Measurements from ENCODE around the gene PHLDA1. TPM values are rescaled to one million over a fixed set of nuclear protein-coding genes. Genes with fewer than 3 reads are reported as not detected.

Gene PHLDA1
- polyA plus RNA-seq, 1 donor (not counting 4 experiments of a cell fraction or from before 2014, with no cell fraction given): 144 TPM

DNA sequence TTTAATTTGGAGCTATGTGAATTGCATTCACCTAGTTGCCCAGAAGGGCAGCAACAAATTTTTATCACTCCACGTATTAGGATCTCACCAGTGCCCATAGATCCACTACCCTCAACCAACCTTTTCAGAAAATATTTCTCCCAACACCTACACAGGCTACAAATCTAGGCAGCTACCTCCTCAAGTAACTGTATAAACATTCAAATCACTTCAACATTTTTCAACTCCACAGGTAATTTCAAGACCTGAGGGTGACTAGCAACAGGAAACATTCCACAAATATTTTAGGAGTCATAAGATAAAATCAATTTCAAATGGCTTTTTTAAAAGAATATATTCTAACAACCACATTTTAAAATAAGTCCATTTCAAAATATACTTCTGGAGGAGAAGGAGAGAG lies 12.9 kb downstream of the PHLDA1 start:
- H3K9me1 ChIP-seq (ENCODE audit: control insufficient read depth, extremely low read depth, insufficient read depth, low read length): no peaks in the 10 kb centered on the region
- no peaks in the 10 kb centered on the region for H3K27me3 ChIP-seq (ENCODE audit: control insufficient read depth, extremely low read depth, insufficient read depth, low read length)
- peak overlapping the region; percentile 1 for H3K9ac ChIP-seq (ENCODE audit: control insufficient read depth, extremely low read depth, insufficient read depth, low read length)
- peaks cover 52% of the 10 kb centered on the region for H3K4me1 ChIP-seq (ENCODE audit: control insufficient read depth, extremely low read depth, insufficient read depth, low read length)
- peak overlapping the region; percentile 54 for H3K27ac ChIP-seq (ENCODE audit: control insufficient read depth, insufficient read depth, low read length)
- no peaks in the 10 kb centered on the region for H3K9me3 ChIP-seq (ENCODE audit: control insufficient read depth, low read depth, low read length)
- no peak for TF ChIP-seq CTCF (optimal IDR thresholded peaks at IDR 0.05 in 1 of 3, IDR thresholded peaks at IDR 0.05 in 1 of 3, conservative IDR thresholded peaks at IDR 0.05 in 1 of 3; ENCODE audit: extremely low read depth in 1 of 3, insufficient read depth in 2 of 3, low read length in 3 of 3)
- TF ChIP-seq EZH2 (IDR thresholded peaks at IDR 0.05; ENCODE audit: low read length): no peak
- no peak for DNase-seq (ENCODE audit: low read depth, low spot score)
- H3K4me3 ChIP-seq (ENCODE audit: control insufficient read depth in 2 of 3, extremely low read depth in 1 of 3, insufficient read depth in 2 of 3, low read depth in 1 of 3, low read length in 3 of 3): no peak overlapping the region
- peak overlapping the region; percentile 2 for H3K4me2 ChIP-seq (ENCODE audit: control insufficient read depth, extremely low read depth, insufficient read depth, low read depth, low read length)
- FAIRE-seq: peak; percentile 46
- dilution Hi-C loops (cut with MboI; ENCODE audit: extremely low pct_ligation_motif_present, low sequenced_read_pairs): no loop called here
- H4K20me1 ChIP-seq (ENCODE audit: control insufficient read depth, extremely low read depth, insufficient read depth, low read length): no peaks in the 10 kb centered on the region
- H3K36me3 ChIP-seq (ENCODE audit: control insufficient read depth in 2 of 2, extremely low read depth in 1 of 2, insufficient read depth in 2 of 2, low read length in 2 of 2): no peaks in the 10 kb centered on the region
- H3K79me2 ChIP-seq (ENCODE audit: control insufficient read depth, insufficient read depth, low read length): no peaks in the 10 kb centered on the region
- H2AFZ ChIP-seq (ENCODE audit: control insufficient read depth, low read length): no peak overlapping the region

GRCh38 chr12:76018111-76018510 lies 13.5 kb downstream of the PHLDA1 start:
- no peak for DNase-seq (ENCODE audit: low read depth, low spot score)
- Histone ChIP-seq H3K4me3 (ENCODE audit: control insufficient read depth in 2 of 3, extremely low read depth in 1 of 3, insufficient read depth in 2 of 3, low read depth in 1 of 3, low read length in 3 of 3) (no peak overlapping the region), H3K4me1 (ENCODE audit: control insufficient read depth, extremely low read depth, insufficient read depth, low read length) (peaks cover 52% of the 10 kb centered on the region), H3K9me3 (ENCODE audit: control insufficient read depth, low read depth, low read length) (no peaks in the 10 kb centered on the region), H3K27me3 (ENCODE audit: control insufficient read depth, extremely low read depth, insufficient read depth, low read length) (no peaks in the 10 kb centered on the region), H3K79me2 (ENCODE audit: control insufficient read depth, insufficient read depth, low read length) (no peaks in the 10 kb centered on the region), H3K9ac (ENCODE audit: control insufficient read depth, extremely low read depth, insufficient read depth, low read length) (peak overlapping the region; percentile 1), H3K27ac (ENCODE audit: control insufficient read depth, insufficient read depth, low read length) (peak overlapping the region; percentile 54), H3K9me1 (ENCODE audit: control insufficient read depth, extremely low read depth, insufficient read depth, low read length) (no peaks in the 10 kb centered on the region), H4K20me1 (ENCODE audit: control insufficient read depth, extremely low read depth, insufficient read depth, low read length) (no peaks in the 10 kb centered on the region), H3K36me3 (ENCODE audit: control insufficient read depth in 2 of 2, extremely low read depth in 1 of 2, insufficient read depth in 2 of 2, low read length in 2 of 2) (no peaks in the 10 kb centered on the region), H3K4me2 (ENCODE audit: control insufficient read depth, extremely low read depth, insufficient read depth, low read depth, low read length) (no peak overlapping the region), H2AFZ (ENCODE audit: control insufficient read depth, low read length) (no peak overlapping the region)
- TF ChIP-seq EZH2 (IDR thresholded peaks at IDR 0.05; ENCODE audit: low read length) (no peak), CTCF (optimal IDR thresholded peaks at IDR 0.05 in 1 of 3, IDR thresholded peaks at IDR 0.05 in 1 of 3, conservative IDR thresholded peaks at IDR 0.05 in 1 of 3; ENCODE audit: extremely low read depth in 1 of 3, insufficient read depth in 2 of 3, low read length in 3 of 3) (no peak)
- no peak for FAIRE-seq
- dilution Hi-C loops (cut with MboI; ENCODE audit: extremely low pct_ligation_motif_present, low sequenced_read_pairs): no loop called here

All from keratinocyte (primary cell).